Measurements from ENCODE around the gene ZNF652.
"Not testable (repeated sequence)": the region's sequence is repeated elsewhere in the genome, so short reads cannot be mapped to it uniquely, and the experiment has no call there.

The ZNF652 gene

GRCh38 chr17:49299996-49300395 is 62.1 kb downstream of the ZNF652 start:
- DNase-seq = no peak

GRCh38 chr17:49298371-49298976 is 63.6 kb downstream of the ZNF652 start:
- DNase-seq = no peak

- no peak for DNase-seq
These were observed 64.9 kb downstream of the ZNF652 start for GRCh38 chr17:49297141-49297540.

GRCh38 chr17:49294122-49294521 is 67.9 kb downstream of the ZNF652 start:
- DNase-seq = peak; percentile 56

- DNase-seq = no peak
These were observed 69.1 kb downstream of the ZNF652 start for GRCh38 chr17:49292901-49293300.

- DNase-seq = no peak
These were observed 70.1 kb downstream of the ZNF652 start for GRCh38 chr17:49291929-49292328.

- DNase-seq = peak; percentile 71
These were observed 71.2 kb downstream of the ZNF652 start for GRCh38 chr17:49290690-49291359.

- no peak for DNase-seq
These were observed 73.7 kb downstream of the ZNF652 start for GRCh38 chr17:49288388-49288787.

- DNase-seq = no peak
These were observed 74.6 kb downstream of the ZNF652 start for GRCh38 chr17:49287481-49287880.

GRCh38 chr17:49286261-49286973 is 75.6 kb downstream of the ZNF652 start:
- DNase-seq = not testable (repeated sequence)

- DNase-seq = no peak
These were observed 76.3 kb downstream of the ZNF652 start for GRCh38 chr17:49285716-49286115.

- DNase-seq = no peak
These were observed 81.1 kb downstream of the ZNF652 start for GRCh38 chr17:49280918-49281317.

- no peak for DNase-seq
These were observed 82.0 kb downstream of the ZNF652 start for GRCh38 chr17:49280061-49280460.

GRCh38 chr17:49279263-49280015 is 82.6 kb downstream of the ZNF652 start:
- not testable (repeated sequence) for DNase-seq

GRCh38 chr17:49278076-49278475 is 84.0 kb downstream of the ZNF652 start:
- DNase-seq = no peak

GRCh38 chr17:49277638-49278037 is 84.4 kb downstream of the ZNF652 start:
- DNase-seq = no peak

- DNase-seq = not testable (repeated sequence)
These were observed 86.1 kb downstream of the ZNF652 start for GRCh38 chr17:49275981-49276380.

GRCh38 chr17:49269356-49269755 is 92.7 kb downstream of the ZNF652 start:
- no peak for DNase-seq

GRCh38 chr17:49267912-49268311 is 94.1 kb downstream of the ZNF652 start:
- DNase-seq = no peak

GRCh38 chr17:49266233-49266632 is 95.8 kb downstream of the ZNF652 start:
- no peak for DNase-seq

GRCh38 chr17:49261540-49261939 is 100.5 kb downstream of the ZNF652 start:
- not testable (repeated sequence) for DNase-seq

GRCh38 chr17:49260817-49261291 is 101.2 kb downstream of the ZNF652 start:
- DNase-seq = no peak
